K562 (cell line): ENCODE data around the gene SMG6. TPM values are rescaled to one million over a fixed set of nuclear protein-coding genes. Genes with fewer than 3 reads are reported as not detected.

Experiments used
- KAT7 ChIP-seq: sonication (generic); formaldehyde crosslinking; IDR thresholded peaks from 2 replicates; pipeline ENCODE4 v1.8.0; 2022; ENCODE audit warnings: missing genetic modification reagents, mild to moderate bottlenecking, borderline replicate concordance
- MAZ ChIP-seq, 2 experiments: fragments of 450-650 bp in 1 of 2; sonication (generic) in 1 of 2; formaldehyde crosslinking; IDR thresholded peaks in 1 of 2; conservative IDR thresholded peaks in 1 of 2; 2 replicates each; pipeline versions ENCODE4 v1.4.0 to v1.5.0; 2020; ENCODE audit warnings: mild to moderate bottlenecking in 1 of 2, missing genetic modification reagents in 1 of 2
- NCOA6 ChIP-seq: fragments of 450-650 bp; IDR thresholded peaks from 2 replicates; pipeline ENCODE4 v1.6.1; 2017; ENCODE audit warnings: mild to moderate bottlenecking
- PHB ChIP-seq: fragments of 250-450 bp; sonication (Bioruptor Pico); IDR thresholded peaks from 2 replicates; pipeline ENCODE4 v1.5.0; 2021
- PYGO2 ChIP-seq: fragments of 450-650 bp; IDR thresholded peaks from 2 replicates; pipeline ENCODE4 v1.6.1; 2016; ENCODE audit warnings: mild to moderate bottlenecking, missing genetic modification characterization, moderate library complexity, missing compliant biosample characterization
- RBFOX2 ChIP-seq: fragments of 200-400 bp; formaldehyde crosslinking; IDR thresholded peaks from 2 replicates; pipeline ENCODE4 v1.6.1; 2017; ENCODE audit warnings: low read depth, mild to moderate bottlenecking, low read length, moderate library complexity
- SIN3A ChIP-seq, 2 experiments: fragments of 150-350 bp in 1 of 2; IDR thresholded peaks; 2 replicates each; pipeline ENCODE4 v1.6.1; 2011 to 2016; ENCODE audit warnings: borderline replicate concordance in 2 of 2, low read depth in 2 of 2, low read length in 2 of 2, mild to moderate bottlenecking in 2 of 2, moderate library complexity in 2 of 2; ENCODE audit not compliant: control insufficient read depth in 1 of 2
- TBP ChIP-seq: optimal IDR thresholded peaks from 2 replicates; pipeline ENCODE3; 2011; ENCODE audit warnings: low read depth, low read length, improper control_type of control experiment
- VEZF1 ChIP-seq: fragments of 200-800 bp; sonication (Bioruptor generic); IDR thresholded peaks from 2 replicates; pipeline ENCODE4 v1.6.1; 2017; ENCODE audit warnings: missing genetic modification characterization, missing compliant biosample characterization
- YY1 ChIP-seq, 3 experiments: IDR thresholded peaks; 2 replicates each; pipeline ENCODE4 v1.6.1; 2011; ENCODE audit warnings: low read length in 2 of 3, mild to moderate bottlenecking in 2 of 3, moderate library complexity in 2 of 3, borderline replicate concordance in 1 of 3, control low read depth in 1 of 3, low read depth in 1 of 3; ENCODE audit not compliant: insufficient read depth in 3 of 3, insufficient replicate concordance in 2 of 3, control insufficient read depth in 1 of 3, insufficient read length in 1 of 3; ENCODE audit errors: extremely low read depth in 1 of 3
- ZBTB17 ChIP-seq: fragments of 450-650 bp; formaldehyde crosslinking; IDR thresholded peaks from 2 replicates; pipeline ENCODE4 v1.4.0; 2020; ENCODE audit warnings: mild to moderate bottlenecking
- ZBTB7A ChIP-seq: IDR thresholded peaks from 2 replicates; pipeline ENCODE4 v1.6.1; 2011; ENCODE audit warnings: low read depth, mild to moderate bottlenecking, low read length, moderate library complexity, borderline replicate concordance; ENCODE audit not compliant: control insufficient read depth
- ZKSCAN3 ChIP-seq: fragments of 250-450 bp; sonication (Bioruptor Pico); IDR thresholded peaks from 2 replicates; pipeline ENCODE4 v1.4.0; 2020
- polyA plus RNA-seq, 8 experiments: library from polyadenylated mRNA; depleted of rRNA in 4 of 8; stranded (reverse) in 5 of 8; unstranded in 3 of 8; fragments of >200 nt; fragmentation: Nextera tagmentation in 2 of 8; fragmentation: Illumina TruSeq in 1 of 8; extraction: Ambion mirVana in 2 of 8; extraction: Trizol in 1 of 8; gene quantifications; 2 replicates each; pipeline versions ENCODE4 v1.2.1 to v1.2.3, GENCODE V29; 2011 to 2014; ENCODE audit warnings: inconsistent platforms in 1 of 8, missing spikeins in 1 of 8
- total RNA-seq, 7 experiments: library from RNA; depleted of rRNA in 6 of 7; stranded (reverse); fragments of >200 nt in 6 of 7; fragmentation: Illumina TruSeq in 2 of 7; extraction: Trizol in 2 of 7; gene quantifications; 2 replicates each; pipeline versions ENCODE4 v1.2.1 to v1.2.3, GENCODE V29; 2011 to 2021; ENCODE audit warnings: low replicate concordance in 1 of 7

SMG6 gene
- total and polyA plus RNA-seq, 9 of the 15 experiments (the other 6 are each of a cell fraction or from before 2014, with no cell fraction given) = 0.44 to 13.9 (median 6.0) TPM

GRCh38 chr17:2336852-2337543, 33.4 kb upstream of the SMG6 start, which contains the start of gene SGSM2 (continued):
- TF ChIP-seq SIN3A (IDR thresholded peaks at IDR 0.05; ENCODE audit: borderline replicate concordance in 2 of 2, control insufficient read depth in 1 of 2, low read depth in 2 of 2, low read length in 2 of 2) (0 out of 4 replicates have a peak, but pooled peaks of 1 of the 2 experiments have one; percentile 6), TBP (peak; percentile 11), VEZF1 (CRISPR knock-in tag) (peak; percentile 78), MAZ (CRISPR knock-in tag; conservative IDR thresholded peaks at IDR 0.05 in 1 of 2, IDR thresholded peaks at IDR 0.05 in 1 of 2) (peak in 1 of 2 experiments; percentile 14; a peak in 1 of 4 replicates), KAT7 (CRISPR knock-in tag) (0 out of 2 replicates have a peak, but pooled peaks have one; percentile 18), NCOA6 (peak; percentile 57; the same call in 1 of the 2 replicates), ZBTB7A (peak; percentile 15; the same call in 1 of the 2 replicates), PYGO2 (tag) (no peak), ZKSCAN3 (CRISPR knock-in tag) (no peak), YY1 (IDR thresholded peaks at IDR 0.05; ENCODE audit: borderline replicate concordance in 1 of 3, control insufficient read depth in 1 of 3, extremely low read depth in 1 of 3, insufficient read depth in 3 of 3, insufficient read length in 1 of 3, insufficient replicate concordance in 2 of 3, low read depth in 1 of 3, low read length in 2 of 3) (peak; percentile 23 to 79 (median 58)), RBFOX2 (peak; percentile 28), PHB (CRISPR knock-in tag) (no peak), ZBTB17 (CRISPR knock-in tag) (no peak)
